Thyroid gland (tissue), 4 donors: Measurements from ENCODE around the gene ZNF629. TPM values are rescaled to one million over a fixed set of nuclear protein-coding genes. Genes with fewer than 3 reads are reported as not detected.
A peak's percentile ranks its signal among the peaks of the same experiment; 100 is the strongest.

Experiments used
- DNase-seq, 2 donors: peaks; one replicate each; pipeline ENCODE4 v3.0.0-alpha.2; 2019
- H3K27ac ChIP-seq, 3 donors: fragments of 200-600 bp; sonication (generic); 1 replicate in 2 of 3; 2 replicates in 1 of 3; pipeline ENCODE4 v1.5.1; 2016 to 2019; ENCODE audit warnings: mild to moderate bottlenecking in 1 of 3, moderate library complexity in 1 of 3
- H3K27me3 ChIP-seq: fragments of 200-600 bp; sonication (generic); one replicate; pipeline ENCODE4 v1.5.1; 2019
- H3K36me3 ChIP-seq, 2 donors: fragments of 200-600 bp; sonication (generic); one replicate each; pipeline ENCODE4 v1.5.1; 2016 to 2019
- H3K4me1 ChIP-seq, 2 donors: fragments of 200-600 bp; sonication (generic); one replicate each; pipeline ENCODE4 v1.5.1; 2017 to 2019
- H3K4me3 ChIP-seq, 3 donors: fragments of 200-600 bp; sonication (generic); replicated peaks in 1 of 3; 1 replicate in 2 of 3; 2 replicates in 1 of 3; pipeline ENCODE4 v1.5.1; 2016; ENCODE audit warnings: mild to moderate bottlenecking in 1 of 3
- H3K9me3 ChIP-seq: fragments of 200-600 bp; sonication (generic); one replicate; pipeline ENCODE4 v1.5.1; 2017
- CTCF ChIP-seq, 6 experiments: fragments of 200-600 bp in 3 of 6; fragments of 450-650 bp in 3 of 6; sonication (generic) in 3 of 6; IDR thresholded peaks; one replicate each; pipeline ENCODE4 v1.5.1; 2016 to 2019; ENCODE audit warnings: antibody characterized with exemption in 6 of 6, mild to moderate bottlenecking in 2 of 6, inconsistent platforms in 1 of 6, moderate library complexity in 1 of 6
- POLR2A ChIP-seq, 2 donors: fragments of 450-650 bp; IDR thresholded peaks; one replicate each; pipeline ENCODE4 v1.6.1; 2017; ENCODE audit warnings: antibody characterized with exemption in 2 of 2, mild to moderate bottlenecking in 2 of 2, moderate library complexity in 1 of 2
- WGBS, 2 donors: methylation state at CpG; one replicate each; pipeline ENCODE4 v1.1.5; 2017; 5-methylcytosine and 5-hydroxymethylcytosine counted together
- intact Hi-C: fragments of 100-400 bp; cut with DNase I; formaldehyde crosslinking; loops from one replicate; pipeline ENCODE4 v1.15.1; 2023
- total RNA-seq, 4 donors: library from RNA; depleted of rRNA; stranded (reverse); fragments of >200 nt; gene quantifications; one replicate each; pipeline ENCODE4 v1.2.3, GENCODE V29; 2016

Gene ZNF629
- total RNA-seq, 4 donors from 2014 or later, result 14.5 to 26.7 (median 19.0) TPM

GRCh38 chr16:30808146-30808545 lies 21.1 kb upstream of the ZNF629 start:
- no peak for DNase-seq
- no peaks in the 10 kb centered on the region for H3K36me3 ChIP-seq
- no peak overlapping the region for H3K27ac ChIP-seq
- intact Hi-C loops, result no loop called here
- H3K4me3 ChIP-seq, result no peak overlapping the region
- 97% methylated on average over 5 of the region's 5 CpGs for WGBS, 2 donors
- H3K27me3 ChIP-seq, result no peaks in the 10 kb centered on the region
- H3K9me3 ChIP-seq, result no peaks in the 10 kb centered on the region
- TF ChIP-seq POLR2A (IDR thresholded peaks at IDR 0.05) (no peak), CTCF (IDR thresholded peaks at IDR 0.05) (no peak)
- H3K4me1 ChIP-seq, result peaks cover 2 to 11% of the 10 kb centered on the region in 2 donors

- peak; percentile 87 to 89 for DNase-seq
- Histone ChIP-seq H3K4me1 (peaks cover 2 to 11% of the 10 kb centered on the region in 2 donors), H3K27ac (peak overlapping the region; percentile 68 to 85 (median 70)), H3K9me3 (no peaks in the 10 kb centered on the region), H3K36me3 (no peaks in the 10 kb centered on the region), H3K27me3 (no peaks in the 10 kb centered on the region), H3K4me3 (peak overlapping the region; percentile 39 to 59 (median 46))
- TF ChIP-seq POLR2A (IDR thresholded peaks at IDR 0.05), result peak in 1 of 2 donors; percentile 84
- TF ChIP-seq CTCF (IDR thresholded peaks at IDR 0.05), result peak in 1 of 6 experiments; percentile 7
- intact Hi-C loops, result no loop called here
- 1 to 2% methylated on average over 10 to 32 of the region's 62 CpGs for WGBS, 2 donors
Observed at GRCh38 chr16:30805370-30806169, 18.6 kb upstream of the ZNF629 start.

- Histone ChIP-seq H3K4me1 (peaks cover 2 to 11% of the 10 kb centered on the region in 2 donors), H3K4me3 (peak overlapping the region in 2 of 3 donors; percentile 39 to 59), H3K36me3 (no peaks in the 10 kb centered on the region), H3K27ac (peak overlapping the region in 1 of 3 donors; percentile 70), H3K9me3 (no peaks in the 10 kb centered on the region), H3K27me3 (no peaks in the 10 kb centered on the region)
- WGBS, 2 donors, result 39 to 40% methylated on average over 8 of the region's 8 CpGs
- intact Hi-C loops, result no loop called here
- TF ChIP-seq CTCF (IDR thresholded peaks at IDR 0.05) (no peak), POLR2A (IDR thresholded peaks at IDR 0.05) (no peak)
- no peak for DNase-seq
Observed at GRCh38 chr16:30805056-30805369, 18.0 kb upstream of the ZNF629 start.

- DNase-seq, result no peak
- Histone ChIP-seq H3K4me3 (no peak overlapping the region), H3K27ac (no peak overlapping the region), H3K27me3 (no peaks in the 10 kb centered on the region), H3K4me1 (peaks cover 2 to 11% of the 10 kb centered on the region in 2 donors), H3K9me3 (no peaks in the 10 kb centered on the region), H3K36me3 (no peaks in the 10 kb centered on the region)
- WGBS, 2 donors, result 65 to 69% methylated on average over 3 of the region's 3 CpGs
- TF ChIP-seq POLR2A (IDR thresholded peaks at IDR 0.05), result no peak
- TF ChIP-seq CTCF (IDR thresholded peaks at IDR 0.05), result no peak
- intact Hi-C loops, result no loop called here
Observed at GRCh38 chr16:30802936-30803335, 15.9 kb upstream of the ZNF629 start.

- H3K9me3 ChIP-seq, result no peaks in the 10 kb centered on the region
- DNase-seq, result no peak
- 80 to 81% methylated on average over 8 of the region's 8 CpGs for WGBS, 2 donors
- no peak overlapping the region for H3K4me3 ChIP-seq
- no peaks in the 10 kb centered on the region for H3K4me1 ChIP-seq
- TF ChIP-seq CTCF (IDR thresholded peaks at IDR 0.05) (no peak), POLR2A (IDR thresholded peaks at IDR 0.05) (no peak)
- H3K27ac ChIP-seq, result no peak overlapping the region
- no peaks in the 10 kb centered on the region for H3K27me3 ChIP-seq
- intact Hi-C loops, result no loop called here
- H3K36me3 ChIP-seq, result no peaks in the 10 kb centered on the region
Observed at GRCh38 chr16:30797670-30798309, 10.8 kb upstream of the ZNF629 start.
